C1 segment of cervical spinal cord (tissue), 14 donors: ENCODE results near the gene NQO2.
"Not testable (repeated sequence)": the region's sequence is repeated elsewhere in the genome, so short reads cannot be mapped to it uniquely, and the experiment has no call there.

Source experiments
- DNase-seq, 14 donors: peaks; one replicate each; lab custom pipeline; 2025; lab: John Stamatoyannopoulos, UW

NQO2 gene

GRCh38 chr6:2970034-2970685 is 29.5 kb upstream of the NQO2 start:
- DNase-seq, result peak in 3 of 14 donors; percentile 20 to 38 (median 30)

- peak in 12 of 14 donors; percentile 62 to 90 (median 80) for DNase-seq
These were observed 28.8 kb upstream of the NQO2 start for GRCh38 chr6:2970753-2971419.

- peak in 13 of 14 donors; percentile 22 to 91 (median 82) for DNase-seq
These were observed 28.1 kb upstream of the NQO2 start, which contains the start of gene SERPINB6 for GRCh38 chr6:2971420-2972218. TSS of gene SERPINB6 (minus strand) at chr6:2971567. CDS start at chr6:2959332, 12,235 bp downstream.

- not testable (repeated sequence) for DNase-seq
These were observed 27.5 kb upstream of the NQO2 start for GRCh38 chr6:2972219-2972487.

GRCh38 chr6:2972685-2973084 is 27.0 kb upstream of the NQO2 start:
- DNase-seq, result not testable (repeated sequence)

- not testable (repeated sequence) for DNase-seq
These were observed 26.5 kb upstream of the NQO2 start for GRCh38 chr6:2973180-2973579.

GRCh38 chr6:2973676-2974075 is 26.0 kb upstream of the NQO2 start:
- no peak for DNase-seq

GRCh38 chr6:2976060-2976459 is 23.6 kb upstream of the NQO2 start:
- DNase-seq, result no peak

GRCh38 chr6:2976571-2977085 is 23.1 kb upstream of the NQO2 start:
- DNase-seq, result no peak

GRCh38 chr6:2977290-2977689 is 22.4 kb upstream of the NQO2 start:
- no peak for DNase-seq

- no peak for DNase-seq
These were observed 21.7 kb upstream of the NQO2 start for GRCh38 chr6:2977799-2978590.

- no peak for DNase-seq
These were observed 20.8 kb upstream of the NQO2 start for GRCh38 chr6:2978923-2979322.

GRCh38 chr6:2979819-2980464 is 19.8 kb upstream of the NQO2 start:
- no peak for DNase-seq

GRCh38 chr6:2980465-2980855 is 19.2 kb upstream of the NQO2 start:
- no peak for DNase-seq

GRCh38 chr6:2982426-2983117 is 17.1 kb upstream of the NQO2 start:
- no peak for DNase-seq

GRCh38 chr6:2984738-2985406 is 14.8 kb upstream of the NQO2 start:
- DNase-seq, result no peak

- DNase-seq, result no peak
These were observed 12.9 kb upstream of the NQO2 start for GRCh38 chr6:2986722-2987221.

- DNase-seq, result no peak
These were observed 11.6 kb upstream of the NQO2 start for GRCh38 chr6:2988094-2988425.

GRCh38 chr6:2988426-2989331 is 11.0 kb upstream of the NQO2 start:
- peak; percentile 44 to 99 (median 92) for DNase-seq
